Left kidney (tissue), 2 donors: ENCODE data around the gene GABARAP. TPM values are rescaled to one million over a fixed set of nuclear protein-coding genes. Genes with fewer than 3 reads are reported as not detected.

Experiments
- DNase-seq: peaks from one replicate; pipeline ENCODE4 v3.0.0-alpha.2; 2013
- polyA plus RNA-seq: library from polyadenylated mRNA; unstranded; fragments of 120-200 nt; gene quantifications from one replicate; pipeline ENCODE4 v1.2.1, GENCODE V29; 2013; ENCODE audit not compliant: insufficient read length

GABARAP gene
- polyA plus RNA-seq, 1 donor = 390 TPM

DNA sequence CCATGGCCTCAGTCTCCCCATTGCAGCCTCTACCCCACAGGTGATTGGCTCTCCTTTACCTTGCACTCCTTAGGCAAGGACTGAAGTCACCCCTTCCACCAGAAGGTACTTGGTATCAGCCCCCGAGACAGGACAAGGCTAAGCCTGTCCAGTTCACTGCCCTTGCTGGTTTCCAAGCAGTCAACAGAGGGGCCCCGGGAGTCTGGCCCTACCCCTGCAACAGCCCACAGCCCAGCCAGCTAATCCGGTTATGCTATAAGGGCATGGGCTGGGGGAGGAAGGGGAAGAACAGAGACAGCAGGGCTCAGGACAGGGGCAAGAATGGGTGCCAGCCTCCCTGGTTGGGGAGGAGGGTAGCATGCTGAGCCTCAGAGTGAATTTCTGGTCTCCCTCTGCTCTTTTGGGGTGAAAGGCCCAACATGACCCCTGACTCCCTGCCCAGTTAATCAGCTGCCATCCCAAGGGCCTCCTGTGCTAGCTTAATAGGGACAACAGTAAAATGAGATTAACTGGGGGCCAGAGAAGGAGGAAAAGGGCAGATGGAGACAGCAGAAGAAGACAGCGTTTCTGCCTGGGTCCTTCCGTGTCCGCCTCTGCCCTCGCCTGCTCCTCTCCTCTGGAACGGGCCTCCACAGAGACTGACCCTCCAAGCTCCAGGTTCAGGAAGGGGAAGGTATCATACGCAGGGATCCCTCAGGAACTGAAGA, 33.3 kb downstream of the GABARAP start:
- no peak for DNase-seq

DNA sequence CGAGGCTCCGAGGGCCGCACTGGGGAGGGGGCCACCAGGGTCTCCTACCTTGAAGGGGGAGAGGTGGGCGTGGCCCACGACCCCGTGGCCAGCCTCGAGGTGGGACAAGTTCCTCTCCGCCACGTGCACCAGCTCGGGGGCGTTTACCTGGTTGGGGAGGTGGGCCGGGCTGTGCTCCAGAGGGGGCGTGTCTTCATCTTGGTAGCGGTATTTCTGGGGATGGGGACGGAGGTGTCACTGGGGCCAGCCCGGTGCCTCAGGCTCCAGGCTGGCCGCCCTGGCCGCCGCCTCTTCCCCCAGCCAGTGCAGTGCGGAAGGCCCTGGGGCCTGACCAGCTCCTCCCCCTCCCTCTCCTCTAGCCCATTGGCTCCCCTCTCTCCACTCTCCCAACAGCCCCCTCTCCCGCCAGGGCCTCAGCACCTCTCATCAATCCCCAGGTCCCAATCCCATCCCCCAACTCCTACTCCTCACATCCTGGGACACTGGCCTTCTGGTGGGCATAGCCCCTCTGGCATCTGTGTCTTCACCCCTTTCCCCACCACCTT, 34.1 kb downstream of the GABARAP start:
- DNase-seq = no peak

GRCh38 chr17:7207120-7208001, 34.9 kb downstream of the GABARAP start:
- no peak for DNase-seq

DNA sequence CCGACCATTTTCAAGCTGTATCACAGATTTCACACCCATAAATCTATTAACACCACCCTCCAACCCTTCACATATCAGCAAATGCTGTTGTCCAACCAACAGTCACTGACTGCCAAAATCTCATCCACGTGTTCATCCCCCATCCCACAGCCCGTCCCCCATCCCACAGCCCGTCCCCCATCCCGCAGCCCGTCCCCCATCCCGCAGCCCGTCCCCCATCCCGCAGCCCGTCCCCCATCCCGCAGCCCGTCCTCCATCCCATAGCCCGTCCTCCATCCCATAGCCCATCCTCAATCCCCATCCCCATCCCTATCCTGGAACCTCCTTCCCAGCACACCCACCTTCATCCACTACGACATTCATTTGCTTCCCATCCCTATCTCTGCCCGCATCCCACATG, 36.7 kb downstream of the GABARAP start:
- DNase-seq = no peak

DNA sequence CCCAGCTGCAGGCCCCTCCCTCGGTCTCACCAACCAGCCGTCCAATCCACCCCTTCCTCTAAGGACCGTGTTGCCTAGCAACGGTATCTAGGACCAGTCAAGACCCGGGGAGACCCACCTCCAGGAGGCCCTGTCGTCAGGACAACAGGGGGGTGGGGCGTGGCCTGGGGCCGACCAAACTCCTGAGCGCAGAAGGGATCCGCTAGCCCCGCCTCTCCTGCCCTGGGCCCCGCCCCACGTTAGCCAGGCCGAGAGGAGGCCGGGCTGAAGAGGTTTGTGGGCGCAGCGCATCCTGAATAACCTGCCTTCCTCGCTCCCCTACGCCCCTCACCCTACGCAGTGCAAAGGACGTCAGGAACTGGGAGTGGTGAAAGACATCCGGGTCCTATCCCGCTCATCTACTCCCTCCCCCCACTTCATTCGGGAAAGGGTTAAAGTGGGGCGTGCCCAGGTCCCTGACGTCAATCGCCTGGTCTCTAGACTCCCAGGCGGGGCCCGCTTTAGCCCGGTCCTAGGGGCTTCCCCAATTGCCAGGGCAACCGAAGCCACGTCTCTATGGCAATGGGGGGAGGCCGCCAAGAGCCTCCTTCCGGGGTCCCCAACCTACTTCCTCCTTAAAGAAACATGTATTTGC, 37.3 kb downstream of the GABARAP start:
- peak; percentile 88 for DNase-seq

DNA sequence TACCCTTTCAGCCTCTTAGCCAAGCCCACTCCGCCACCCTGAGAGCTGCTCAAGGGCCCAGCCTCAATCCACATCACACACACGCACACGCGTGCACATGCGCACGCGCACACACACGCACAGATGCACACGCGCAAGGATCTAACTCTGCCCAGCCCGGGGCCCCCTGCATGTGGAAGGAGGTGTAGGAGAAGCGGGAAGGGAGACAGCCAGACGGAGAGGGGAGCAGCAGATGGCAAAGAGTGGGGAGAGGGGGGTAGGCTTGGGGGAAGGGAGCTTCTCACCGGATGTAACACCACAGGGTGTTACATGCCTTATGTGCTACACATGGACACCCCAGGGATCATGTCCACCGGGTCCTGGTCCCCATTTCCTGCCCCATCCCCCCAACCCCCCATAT, 37.9 kb downstream of the GABARAP start:
- no peak for DNase-seq

DNA sequence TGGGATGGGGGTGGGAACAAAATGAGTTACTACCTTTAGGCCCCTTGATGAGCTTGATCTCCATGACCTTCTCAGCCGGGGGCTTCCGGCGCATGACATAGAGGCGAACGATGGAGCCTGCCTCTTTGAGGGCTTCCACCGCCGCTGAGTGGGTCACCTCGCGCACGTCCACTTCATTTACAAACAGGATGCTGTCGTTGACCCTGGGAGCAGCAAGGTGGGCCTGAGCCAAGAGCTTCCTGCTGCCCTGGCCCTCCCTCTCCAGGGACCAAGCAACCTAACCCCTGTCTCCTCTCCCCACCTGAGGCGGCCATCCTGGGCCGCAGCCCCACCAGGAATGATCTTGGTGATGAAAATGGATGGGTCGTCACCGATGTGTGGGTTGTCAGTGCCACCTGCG, 38.9 kb downstream of the GABARAP start:
- no peak for DNase-seq

- no peak for DNase-seq
Observed at GRCh38 chr17:7196651-7197401, 45.4 kb downstream of the GABARAP start.

GRCh38 chr17:7195971-7196370, 46.3 kb downstream of the GABARAP start:
- no peak for DNase-seq

DNA sequence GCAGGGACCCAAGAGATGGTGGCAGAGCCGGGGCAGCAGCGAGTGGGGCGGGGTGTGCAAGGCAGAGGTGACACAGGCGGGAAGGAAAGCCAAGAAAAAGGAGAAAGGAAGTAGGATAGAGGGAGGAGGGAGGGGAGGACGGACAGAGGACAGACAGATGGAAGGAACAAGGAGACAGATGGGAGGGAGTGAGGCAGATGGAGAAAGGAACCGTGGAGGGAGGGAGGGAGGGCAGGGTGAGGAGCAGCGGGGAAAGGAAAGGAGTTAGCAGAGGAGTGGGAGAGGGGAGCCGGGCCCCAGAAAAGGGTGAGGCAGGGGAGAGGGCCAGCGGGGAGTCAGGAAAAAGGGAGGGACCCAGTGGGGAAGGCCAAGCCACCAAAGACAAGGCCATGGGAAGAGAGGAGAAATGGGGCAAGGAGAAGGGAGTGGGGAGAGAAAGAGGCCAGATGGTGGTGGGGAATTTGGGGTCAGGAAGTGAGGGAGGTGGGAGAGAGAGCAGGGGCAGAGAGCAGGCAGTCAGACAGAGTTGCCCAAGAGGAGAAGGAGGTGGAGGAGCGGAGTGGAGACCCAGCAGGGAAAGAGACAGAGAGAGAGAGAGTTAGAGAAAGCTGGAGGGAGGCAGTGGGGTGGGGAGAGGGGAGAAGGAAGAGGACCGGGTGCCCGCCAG, 49.8 kb downstream of the GABARAP start:
- DNase-seq = no peak

- DNase-seq = no peak
Observed at GRCh38 chr17:7191571-7192270, 50.5 kb downstream of the GABARAP start.

DNA sequence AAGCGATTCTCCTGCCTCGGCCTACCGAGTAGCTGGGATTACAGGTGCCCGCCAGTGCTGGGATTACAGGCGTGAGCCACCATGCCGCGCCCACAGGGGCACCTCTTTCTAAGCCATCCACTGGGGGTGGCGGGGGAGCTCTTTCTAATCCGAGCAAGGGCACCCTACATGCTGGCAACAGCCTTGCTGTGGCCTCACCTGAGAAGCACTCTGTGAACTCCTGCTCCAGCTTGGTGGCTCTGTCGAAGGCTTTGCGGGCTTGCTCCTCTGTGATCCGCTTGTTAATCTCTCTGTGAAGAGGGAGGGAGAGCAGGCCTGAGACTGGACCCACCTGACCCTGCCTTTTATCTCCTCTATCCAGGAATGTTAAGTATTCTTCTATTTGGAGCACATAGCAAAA, 51.2 kb downstream of the GABARAP start:
- DNase-seq = no peak

- no peak for DNase-seq
Observed at GRCh38 chr17:7190276-7190917, 51.9 kb downstream of the GABARAP start.

Other genes starting within 250 kb of the GABARAP start
- 2.4 TPM for gene ALOX12, start 246.4 kb downstream of the GABARAP start, polyA plus RNA-seq
- 144 TPM for gene RNASEK, start 229.8 kb downstream of the GABARAP start, polyA plus RNA-seq
- 21.8 TPM for gene BCL6B, start 219.4 kb downstream of the GABARAP start, polyA plus RNA-seq
- 4.0 TPM for gene SLC16A13, start 206.4 kb downstream of the GABARAP start, polyA plus RNA-seq
- 0.18 TPM for gene SLC16A11, start 198.4 kb downstream of the GABARAP start, polyA plus RNA-seq
- gene CLEC10A, start 162.2 kb downstream of the GABARAP start, polyA plus RNA-seq = 0.47 TPM
- 2.0 TPM for gene ASGR2, start 127.6 kb downstream of the GABARAP start, polyA plus RNA-seq
- gene ASGR1, start 63.1 kb downstream of the GABARAP start, polyA plus RNA-seq = 6.1 TPM
- gene DLG4, start 22.6 kb downstream of the GABARAP start, polyA plus RNA-seq = 36.0 TPM
- gene ACADVL, start 22.5 kb downstream of the GABARAP start, polyA plus RNA-seq = 478 TPM
- 52.5 TPM for gene DVL2, start 7.9 kb downstream of the GABARAP start, polyA plus RNA-seq
- 52.8 TPM for gene PHF23, start 3.0 kb downstream of the GABARAP start, polyA plus RNA-seq
- gene CTDNEP1, start 9.3 kb upstream of the GABARAP start, polyA plus RNA-seq = 150 TPM
- 54.9 TPM for gene ELP5, start 9.8 kb upstream of the GABARAP start, polyA plus RNA-seq
- gene CLDN7, start 20.0 kb upstream of the GABARAP start, polyA plus RNA-seq = 36.6 TPM
- 2.2 TPM for gene SLC2A4, start 39.3 kb upstream of the GABARAP start, polyA plus RNA-seq
- 4.1 TPM for gene YBX2, start 52.2 kb upstream of the GABARAP start, polyA plus RNA-seq
- gene EIF5A, start 65.2 kb upstream of the GABARAP start, polyA plus RNA-seq = 284 TPM
- gene GPS2, start 72.9 kb upstream of the GABARAP start, polyA plus RNA-seq = 96.6 TPM
- 34.5 TPM for gene NEURL4, start 86.9 kb upstream of the GABARAP start, polyA plus RNA-seq
- gene ACAP1, start 94.1 kb upstream of the GABARAP start, polyA plus RNA-seq = 6.3 TPM
- gene KCTD11, start 109.7 kb upstream of the GABARAP start, polyA plus RNA-seq = 10.3 TPM
- gene TMEM95, start 112.7 kb upstream of the GABARAP start, polyA plus RNA-seq = not detected
- gene TNK1, start 138.6 kb upstream of the GABARAP start, polyA plus RNA-seq = 5.5 TPM
- 27.8 TPM for gene PLSCR3, start 152.1 kb upstream of the GABARAP start, polyA plus RNA-seq
- 74.9 TPM for gene TMEM256, start 161.6 kb upstream of the GABARAP start, polyA plus RNA-seq
- 28.1 TPM for gene NLGN2, start 165.4 kb upstream of the GABARAP start, polyA plus RNA-seq
- gene SPEM1, start 177.9 kb upstream of the GABARAP start, polyA plus RNA-seq = not detected
- gene SPEM2, start 183.2 kb upstream of the GABARAP start, polyA plus RNA-seq = not detected
- gene SPEM3, start 186.4 kb upstream of the GABARAP start, polyA plus RNA-seq = not detected
- gene TMEM102, start 193.0 kb upstream of the GABARAP start, polyA plus RNA-seq = 4.4 TPM
- gene FGF11, start 197.1 kb upstream of the GABARAP start, polyA plus RNA-seq = 6.1 TPM
- 10.5 TPM for gene CHRNB1, start 202.6 kb upstream of the GABARAP start, polyA plus RNA-seq
- gene ZBTB4, start 237.2 kb upstream of the GABARAP start, polyA plus RNA-seq = 39.3 TPM
- 0.45 TPM for gene SLC35G6, start 239.0 kb upstream of the GABARAP start, polyA plus RNA-seq
- 141 TPM for gene POLR2A, start 241.9 kb upstream of the GABARAP start, polyA plus RNA-seq